ENCODE results near the gene FLNB. TPM values are rescaled to one million over a fixed set of nuclear protein-coding genes. Genes with fewer than 3 reads are reported as not detected.
A peak's percentile ranks its signal among the peaks of the same experiment; 100 is the strongest.

The FLNB gene
- total RNA-seq, 1 experiment from 2014 or later = 41.2 TPM

- TF ChIP-seq, protein P1, sequence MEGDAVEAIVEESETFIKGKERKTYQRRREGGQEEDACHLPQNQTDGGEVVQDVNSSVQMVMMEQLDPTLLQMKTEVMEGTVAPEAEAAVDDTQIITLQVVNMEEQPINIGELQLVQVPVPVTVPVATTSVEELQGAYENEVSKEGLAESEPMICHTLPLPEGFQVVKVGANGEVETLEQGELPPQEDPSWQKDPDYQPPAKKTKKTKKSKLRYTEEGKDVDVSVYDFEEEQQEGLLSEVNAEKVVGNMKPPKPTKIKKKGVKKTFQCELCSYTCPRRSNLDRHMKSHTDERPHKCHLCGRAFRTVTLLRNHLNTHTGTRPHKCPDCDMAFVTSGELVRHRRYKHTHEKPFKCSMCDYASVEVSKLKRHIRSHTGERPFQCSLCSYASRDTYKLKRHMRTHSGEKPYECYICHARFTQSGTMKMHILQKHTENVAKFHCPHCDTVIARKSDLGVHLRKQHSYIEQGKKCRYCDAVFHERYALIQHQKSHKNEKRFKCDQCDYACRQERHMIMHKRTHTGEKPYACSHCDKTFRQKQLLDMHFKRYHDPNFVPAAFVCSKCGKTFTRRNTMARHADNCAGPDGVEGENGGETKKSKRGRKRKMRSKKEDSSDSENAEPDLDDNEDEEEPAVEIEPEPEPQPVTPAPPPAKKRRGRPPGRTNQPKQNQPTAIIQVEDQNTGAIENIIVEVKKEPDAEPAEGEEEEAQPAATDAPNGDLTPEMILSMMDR (conservative IDR thresholded peaks at IDR 0.05; ENCODE audit: low read depth, low read length) = no peak
- TF ChIP-seq EZH2 (IDR thresholded peaks at IDR 0.05; ENCODE audit: borderline replicate concordance, low read depth, low read length, poor library complexity, severe bottlenecking) = no peak
- BruUV-seq (replicated peaks) = no TSS peak
- H3K9me3 ChIP-seq (ENCODE audit: low read depth, low read length, poor library complexity, severe bottlenecking) = no peaks in the 10 kb centered on the region
- peak overlapping the region; percentile 37 for H3K27ac ChIP-seq (ENCODE audit: low read depth, low read length, poor library complexity, severe bottlenecking)
- H3K27me3 ChIP-seq (replicated peaks; ENCODE audit: insufficient read depth, low read depth, low read length, poor library complexity) = no peaks in the 10 kb centered on the region
- no peak for DNase-seq (ENCODE audit: low spot score)
- no peaks in the 10 kb centered on the region for H3K36me3 ChIP-seq (ENCODE audit: insufficient read depth, low read length, poor library complexity, severe bottlenecking)
- ChIA-PET POLR2A (ENCODE audit: low non-redundant PET) (no interaction called here), CTCF (no interaction called here)
- no peak overlapping the region for H3K4me3 ChIP-seq (ENCODE audit: low read depth, low read length, poor library complexity, severe bottlenecking)
- intact Hi-C loops (cut with micrococcal nuclease; ENCODE audit: unreplicated experiment) = no loop called here
- no peaks in the 10 kb centered on the region for H3K4me1 ChIP-seq (ENCODE audit: insufficient read depth, low read length, poor library complexity, severe bottlenecking)
Observed at GRCh38 chr3:57960174-57960505, 48.1 kb upstream of the FLNB start.

GRCh38 chr3:57961177-57961827, 46.9 kb upstream of the FLNB start:
- H3K27me3 ChIP-seq (replicated peaks; ENCODE audit: insufficient read depth, low read depth, low read length, poor library complexity) = no peaks in the 10 kb centered on the region
- no peak for DNase-seq (ENCODE audit: low spot score)
- ChIA-PET CTCF (no interaction called here), POLR2A (ENCODE audit: low non-redundant PET) (no interaction called here)
- no peak overlapping the region for H3K4me3 ChIP-seq (ENCODE audit: low read depth, low read length, poor library complexity, severe bottlenecking)
- no peaks in the 10 kb centered on the region for H3K36me3 ChIP-seq (ENCODE audit: insufficient read depth, low read length, poor library complexity, severe bottlenecking)
- no peak overlapping the region for H3K27ac ChIP-seq (ENCODE audit: low read depth, low read length, poor library complexity, severe bottlenecking)
- no peaks in the 10 kb centered on the region for H3K4me1 ChIP-seq (ENCODE audit: insufficient read depth, low read length, poor library complexity, severe bottlenecking)
- H3K9me3 ChIP-seq (ENCODE audit: low read depth, low read length, poor library complexity, severe bottlenecking) = no peaks in the 10 kb centered on the region
- intact Hi-C loops (cut with micrococcal nuclease; ENCODE audit: unreplicated experiment) = no loop called here
- TF ChIP-seq EZH2 (IDR thresholded peaks at IDR 0.05; ENCODE audit: borderline replicate concordance, low read depth, low read length, poor library complexity, severe bottlenecking) = no peak
- TF ChIP-seq, protein P1 (conservative IDR thresholded peaks at IDR 0.05; ENCODE audit: low read depth, low read length) = no peak
- BruUV-seq (replicated peaks) = no TSS peak

GRCh38 chr3:57961828-57962447, 46.3 kb upstream of the FLNB start:
- H3K4me1 ChIP-seq (ENCODE audit: insufficient read depth, low read length, poor library complexity, severe bottlenecking) = no peaks in the 10 kb centered on the region
- no peaks in the 10 kb centered on the region for H3K9me3 ChIP-seq (ENCODE audit: low read depth, low read length, poor library complexity, severe bottlenecking)
- intact Hi-C loops (cut with micrococcal nuclease; ENCODE audit: unreplicated experiment) = no loop called here
- H3K27ac ChIP-seq (ENCODE audit: low read depth, low read length, poor library complexity, severe bottlenecking) = no peak overlapping the region
- peak; percentile 37 for DNase-seq (ENCODE audit: low spot score)
- CTCF ChIA-PET = no interaction called here
- no TSS peak for BruUV-seq (replicated peaks)
- no peak overlapping the region for H3K4me3 ChIP-seq (ENCODE audit: low read depth, low read length, poor library complexity, severe bottlenecking)
- POLR2A ChIA-PET (ENCODE audit: low non-redundant PET) = interaction anchor here (0.6 kb wide), 1 partner anchor 390 kb away, joined by 4 read pairs; no protein-coding TSS in a partner anchor
- H3K36me3 ChIP-seq (ENCODE audit: insufficient read depth, low read length, poor library complexity, severe bottlenecking) = no peaks in the 10 kb centered on the region
- no peaks in the 10 kb centered on the region for H3K27me3 ChIP-seq (replicated peaks; ENCODE audit: insufficient read depth, low read depth, low read length, poor library complexity)
- TF ChIP-seq EZH2 (IDR thresholded peaks at IDR 0.05; ENCODE audit: borderline replicate concordance, low read depth, low read length, poor library complexity, severe bottlenecking) = no peak
- TF ChIP-seq, protein P1 (conservative IDR thresholded peaks at IDR 0.05; ENCODE audit: low read depth, low read length) = peak; percentile 31; the same call in 1 of the 2 replicates

All from A673 (cell line).